ENCODE measurements around the gene ACOT13. TPM values are rescaled to one million over a fixed set of nuclear protein-coding genes. Genes with fewer than 3 reads are reported as not detected.
"Not testable (repeated sequence)": the region's sequence is repeated elsewhere in the genome, so short reads cannot be mapped to it uniquely, and the experiment has no call there.

ACOT13 gene
- total RNA-seq (2014; rRNA removed; shearing (Covaris generic)) = 8.7 and 9.9 TPM in 2 replicates

GRCh38 chr6:24666641-24667377, at the start of gene ACOT13, which contains the start of gene TDP2:
Gene ACOT13 (plus strand): TSS chr6:24667077. CDS start chr6:24667264, 187 bp downstream.
Gene TDP2 (minus strand): TSS chr6:24666899. CDS start chr6:24666862, 37 bp downstream.
- peak; percentile 97 for DNase-seq (ENCODE audit: low spot score)

DNA sequence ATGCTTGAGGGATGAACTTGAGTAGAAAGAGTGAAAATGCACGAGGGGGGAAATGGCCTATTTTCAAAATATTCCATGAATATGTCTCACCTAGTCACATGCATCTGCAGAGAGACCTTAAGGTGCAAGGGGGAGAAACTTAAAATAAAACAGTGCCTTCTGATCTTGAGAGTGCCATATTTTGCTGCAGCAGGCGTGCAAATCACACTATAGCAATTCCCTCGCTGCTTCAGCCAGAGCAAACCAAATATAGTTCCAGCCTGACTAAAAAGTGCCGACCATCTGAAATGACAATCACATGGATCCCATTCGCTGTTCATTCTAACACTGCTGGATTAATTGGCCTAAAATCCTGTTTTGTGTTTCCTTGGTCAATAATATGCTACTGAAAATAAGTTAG, 47.2 kb upstream of the ACOT13 start:
- no peak for DNase-seq (ENCODE audit: low spot score)

DNA sequence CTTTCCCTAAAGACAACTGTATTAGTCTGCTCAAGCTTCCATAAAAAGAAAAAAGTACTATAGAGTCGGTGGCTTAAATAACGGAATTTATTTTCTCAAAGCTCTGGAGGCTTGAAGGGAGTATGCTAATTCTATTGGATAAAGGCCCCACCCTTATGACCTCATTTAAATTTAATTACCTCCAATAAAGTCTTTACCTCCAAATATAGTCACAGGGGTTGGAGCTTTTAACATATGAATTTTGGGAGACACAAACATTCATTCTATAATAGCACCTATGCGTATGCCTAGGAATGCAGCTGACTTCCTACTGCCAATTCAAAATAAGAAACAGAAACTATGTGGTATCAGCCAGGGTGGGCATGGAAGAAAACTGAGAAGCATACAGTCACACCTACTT, 46.2 kb upstream of the ACOT13 start:
- no peak for DNase-seq (ENCODE audit: low spot score)

GRCh38 chr6:24621626-24622289, 45.1 kb upstream of the ACOT13 start:
- DNase-seq (ENCODE audit: low spot score) = no peak

GRCh38 chr6:24630856-24631505, 35.9 kb upstream of the ACOT13 start:
- DNase-seq (ENCODE audit: low spot score) = no peak

GRCh38 chr6:24631671-24632070, 35.2 kb upstream of the ACOT13 start:
- no peak for DNase-seq (ENCODE audit: low spot score)

DNA sequence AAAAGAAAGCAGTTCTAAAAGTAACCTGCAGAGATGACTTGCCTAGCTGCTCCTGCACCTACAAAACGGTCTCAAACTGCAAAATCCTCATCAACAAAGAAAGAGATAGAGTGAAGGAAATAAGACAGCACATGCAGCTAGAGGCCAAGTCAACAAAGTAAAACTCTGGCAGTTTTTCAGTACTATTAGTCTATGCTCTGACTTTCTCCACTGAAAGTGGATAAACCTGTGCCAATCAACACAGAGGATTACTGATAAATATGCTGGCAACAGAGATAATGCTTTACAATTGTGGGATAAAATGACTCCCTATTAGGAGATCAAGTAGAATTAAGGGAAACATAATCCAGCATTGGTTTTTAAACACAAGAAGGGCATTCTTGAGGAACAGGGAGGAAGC, 34.3 kb upstream of the ACOT13 start:
- no peak for DNase-seq (ENCODE audit: low spot score)

DNA sequence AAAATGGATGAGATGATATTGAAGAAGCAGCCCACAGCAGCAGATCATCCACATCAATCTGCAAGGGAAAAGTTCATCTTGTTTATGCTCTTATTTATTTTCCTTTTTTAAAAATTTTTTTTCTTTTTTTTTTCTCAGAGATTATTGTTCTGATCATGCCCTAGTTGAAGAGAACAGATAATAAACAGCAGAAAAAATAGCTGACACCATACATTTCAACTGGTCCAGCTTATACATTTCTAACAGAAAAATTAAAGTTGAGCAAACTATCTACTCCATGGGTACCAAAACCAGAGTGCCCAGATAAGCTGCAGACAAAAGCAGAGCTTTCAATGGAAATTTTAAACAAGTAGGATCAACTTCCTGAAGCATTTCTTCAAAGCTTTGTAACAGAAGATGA, 30.2 kb upstream of the ACOT13 start:
- no peak for DNase-seq (ENCODE audit: low spot score)

DNA sequence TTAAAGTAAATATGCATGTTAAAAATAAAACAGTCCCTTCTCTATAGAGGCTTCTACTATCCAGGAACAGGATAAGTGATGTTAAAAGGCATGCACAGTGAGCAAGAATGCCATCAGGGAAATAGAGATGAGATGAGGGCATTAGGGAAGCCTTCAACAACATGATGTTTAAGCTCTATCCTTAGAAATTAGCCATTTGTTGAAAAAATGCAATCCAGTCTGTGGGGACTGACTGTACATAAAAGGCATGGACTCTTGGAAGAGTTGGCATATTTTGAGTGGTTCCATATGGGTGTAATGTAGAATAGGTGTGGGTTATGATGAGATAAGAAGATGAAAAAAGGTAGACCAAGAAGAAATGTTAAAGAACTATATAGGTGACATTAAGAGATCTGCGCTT, 26.7 kb upstream of the ACOT13 start:
- no peak for DNase-seq (ENCODE audit: low spot score)

DNA sequence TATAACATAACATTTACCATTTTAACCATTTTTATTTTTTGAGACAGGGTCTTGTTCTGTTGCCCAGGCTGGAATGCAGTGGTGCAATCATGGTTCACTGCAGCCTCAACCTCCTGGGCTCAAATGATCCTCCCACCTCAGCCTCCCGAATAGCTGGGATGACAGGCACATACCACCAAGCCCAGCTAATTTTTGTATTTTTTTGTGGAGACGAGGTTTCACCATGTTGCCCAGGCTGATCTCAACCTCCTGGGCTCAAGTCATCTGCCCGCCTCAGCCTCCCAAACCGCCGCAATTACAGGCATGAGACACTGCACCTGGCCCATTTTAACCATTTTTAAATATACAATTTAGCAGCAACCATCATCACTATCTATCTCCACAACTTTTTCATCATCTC, 26.2 kb upstream of the ACOT13 start:
- DNase-seq (ENCODE audit: low spot score) = not testable (repeated sequence)

- DNase-seq (ENCODE audit: low spot score) = no peak
Measured at GRCh38 chr6:24642061-24642460, 24.8 kb upstream of the ACOT13 start.

DNA sequence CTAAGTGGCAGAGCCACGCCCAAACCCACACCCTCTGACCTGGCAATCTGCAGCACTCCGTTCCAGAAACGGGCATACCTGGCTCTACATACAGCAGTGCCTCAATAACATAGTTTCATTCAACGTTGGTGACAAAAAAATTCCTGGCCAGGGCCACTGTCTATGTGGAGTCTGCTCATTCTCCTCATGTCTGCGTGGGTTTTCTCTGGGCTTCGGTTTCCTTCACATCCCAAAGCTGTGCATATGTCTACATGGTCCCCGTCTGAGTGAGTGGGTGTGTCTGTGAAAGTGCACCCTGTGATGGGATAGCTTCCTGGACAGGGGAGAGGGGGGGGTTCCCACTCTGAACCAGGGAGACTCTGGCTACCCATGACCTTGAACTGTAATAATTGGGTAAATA, 23.0 kb upstream of the ACOT13 start:
- DNase-seq (ENCODE audit: low spot score) = no peak

GRCh38 chr6:24644377-24644776, 22.5 kb upstream of the ACOT13 start:
- no peak for DNase-seq (ENCODE audit: low spot score)

DNA sequence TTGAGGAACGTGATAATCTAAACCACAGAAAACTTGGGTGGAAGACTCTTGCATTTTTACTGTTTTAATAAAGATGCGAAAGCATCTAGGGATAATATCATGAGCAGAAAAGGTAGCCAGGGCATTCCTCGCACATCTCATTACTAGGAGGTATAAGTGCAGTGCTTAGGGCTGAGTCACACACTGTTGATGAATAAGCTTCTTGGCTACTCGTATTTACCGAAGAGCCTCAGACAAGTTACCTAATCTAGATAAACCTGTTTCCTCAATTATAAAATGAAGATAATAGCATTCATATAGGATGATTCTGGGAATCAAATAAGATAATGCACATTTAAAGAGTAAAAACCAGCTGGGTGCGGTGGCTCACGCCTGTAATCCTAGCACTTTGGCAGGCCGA, 20.1 kb upstream of the ACOT13 start:
- DNase-seq (ENCODE audit: low spot score) = peak; percentile 24

DNA sequence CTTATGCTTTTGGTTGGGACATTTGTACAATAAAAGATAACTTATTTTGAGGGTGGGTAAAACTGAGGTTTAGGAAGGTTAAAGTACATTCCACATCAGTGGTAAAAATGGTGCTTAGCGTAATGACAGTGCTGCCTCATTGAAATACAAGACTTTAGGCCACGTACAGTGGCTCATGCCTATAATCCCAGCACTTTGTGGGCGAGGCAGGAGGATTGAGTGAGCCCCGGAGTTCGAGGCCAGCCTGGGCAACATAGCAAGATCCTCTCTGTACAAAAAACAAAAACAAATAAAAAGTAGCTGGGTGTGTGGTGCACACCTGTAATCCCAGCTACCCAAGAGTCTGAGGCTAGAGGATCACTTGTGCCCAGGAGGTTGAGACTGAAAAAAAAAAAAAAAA, 18.6 kb upstream of the ACOT13 start:
- DNase-seq (ENCODE audit: low spot score) = no peak

DNA sequence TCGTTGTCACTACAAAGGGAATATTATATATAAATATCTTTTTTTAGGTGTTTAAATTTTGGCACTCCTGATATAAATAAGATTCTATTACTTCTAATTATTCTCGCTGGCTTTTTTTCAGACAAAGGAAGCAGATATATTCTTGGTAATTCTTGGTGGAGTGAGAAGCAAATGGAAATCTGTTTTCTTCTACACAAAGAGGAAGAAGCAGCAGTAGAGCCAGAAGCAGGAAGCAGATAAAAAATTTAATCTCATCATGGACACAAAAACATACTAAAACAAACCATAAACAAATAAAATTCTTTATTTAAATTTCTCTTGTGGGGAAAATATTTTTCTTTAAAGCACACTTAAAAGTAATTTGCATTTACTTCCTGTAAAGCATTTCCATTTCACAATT, 17.2 kb upstream of the ACOT13 start:
- no peak for DNase-seq (ENCODE audit: low spot score)

DNA sequence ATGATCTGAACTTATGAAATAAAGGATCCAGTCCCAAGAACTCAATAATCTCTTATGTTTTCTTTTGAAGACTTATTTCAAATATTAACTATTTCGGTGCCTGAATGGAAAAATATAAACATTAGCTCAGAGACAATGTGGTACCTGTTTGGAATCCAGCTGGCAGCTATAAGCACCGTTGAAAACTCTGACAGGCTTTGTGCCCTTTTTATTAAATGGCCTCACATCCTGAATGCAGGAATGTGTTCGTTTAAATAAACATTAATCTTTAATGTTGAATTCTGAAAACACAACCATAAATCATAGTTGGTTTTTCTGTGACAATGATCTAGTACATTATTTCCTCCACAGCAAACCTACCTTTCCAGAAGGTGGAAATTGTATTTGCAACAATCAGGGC, 16.5 kb upstream of the ACOT13 start:
- DNase-seq (ENCODE audit: low spot score) = no peak

DNA sequence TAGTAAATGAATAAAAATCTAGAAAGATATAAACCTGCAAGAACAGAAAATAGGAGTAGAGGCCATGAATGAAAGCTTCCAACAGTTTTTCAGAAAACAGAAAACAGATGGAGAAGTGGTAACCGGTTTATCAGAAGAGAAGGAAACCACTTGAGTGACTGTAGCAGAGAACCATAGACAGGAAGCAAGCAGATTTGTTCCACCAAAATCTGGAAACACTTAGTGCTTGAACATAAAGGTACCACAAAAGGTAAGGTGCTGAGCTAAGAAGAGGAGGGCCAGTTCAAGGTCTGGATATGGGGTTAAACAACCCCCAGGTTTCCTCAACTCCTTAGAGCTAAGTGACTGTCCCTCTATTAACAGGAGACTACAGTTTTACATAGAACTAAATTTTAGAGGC, 11.7 kb upstream of the ACOT13 start:
- no peak for DNase-seq (ENCODE audit: low spot score)

GRCh38 chr6:24658573-24659560, 8.0 kb upstream of the ACOT13 start:
- no peak for DNase-seq (ENCODE audit: low spot score)

- DNase-seq (ENCODE audit: low spot score) = no peak
Measured at GRCh38 chr6:24659561-24659960, 7.3 kb upstream of the ACOT13 start.

DNA sequence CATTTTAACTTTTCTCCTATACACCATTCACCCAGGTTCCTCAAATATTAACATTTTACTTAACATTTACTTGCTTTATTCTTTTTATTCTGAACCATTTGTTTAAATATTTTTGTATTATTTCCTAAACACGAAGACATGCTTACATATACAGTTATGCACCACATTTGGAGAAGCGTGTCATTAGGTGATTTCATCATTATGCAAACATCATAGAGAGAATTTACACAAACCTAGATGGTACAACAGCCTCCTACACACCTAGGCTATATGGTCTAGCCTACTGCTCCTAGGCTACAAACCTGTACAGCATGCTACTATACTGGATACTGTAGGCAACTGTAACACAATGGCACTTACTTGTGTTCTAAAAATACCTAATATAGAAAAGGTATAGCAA, 6.8 kb upstream of the ACOT13 start:
- no peak for DNase-seq (ENCODE audit: low spot score)

Data from HT-29 (cell line).